ENCODE results near the gene THSD1. TPM values are rescaled to one million over a fixed set of nuclear protein-coding genes. Genes with fewer than 3 reads are reported as not detected.

Gene THSD1
- polyA plus RNA-seq, 1 donor from 2014 or later, result 2.3 TPM

DNA sequence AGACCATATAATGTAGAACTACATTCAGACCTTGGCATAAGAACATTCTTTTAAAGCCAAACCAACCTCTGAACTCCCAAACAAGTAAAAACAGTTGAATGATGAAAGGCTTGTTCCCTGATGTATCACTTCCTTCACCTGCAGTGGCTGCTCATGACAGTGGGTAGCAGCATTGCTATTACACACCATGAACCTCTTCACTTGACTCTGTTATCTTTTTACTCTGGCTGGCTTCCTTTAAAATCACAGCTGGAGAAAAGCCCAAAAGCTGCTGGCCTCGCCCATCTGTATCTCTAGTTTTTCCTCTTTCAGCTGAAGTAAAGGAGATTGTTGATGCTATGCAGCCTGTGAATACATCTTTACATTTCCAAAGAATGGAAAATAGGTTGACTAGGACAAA, 22.6 kb downstream of the THSD1 start:
- TF ChIP-seq SMC3 (conservative IDR thresholded peaks at IDR 0.05; ENCODE audit: poor library complexity), result no peak
- no peak for TF ChIP-seq RAD21 (conservative IDR thresholded peaks at IDR 0.05)
- TF ChIP-seq POLR2AphosphoS5 (IDR thresholded peaks at IDR 0.05), result no peak
- TF ChIP-seq, protein P1, sequence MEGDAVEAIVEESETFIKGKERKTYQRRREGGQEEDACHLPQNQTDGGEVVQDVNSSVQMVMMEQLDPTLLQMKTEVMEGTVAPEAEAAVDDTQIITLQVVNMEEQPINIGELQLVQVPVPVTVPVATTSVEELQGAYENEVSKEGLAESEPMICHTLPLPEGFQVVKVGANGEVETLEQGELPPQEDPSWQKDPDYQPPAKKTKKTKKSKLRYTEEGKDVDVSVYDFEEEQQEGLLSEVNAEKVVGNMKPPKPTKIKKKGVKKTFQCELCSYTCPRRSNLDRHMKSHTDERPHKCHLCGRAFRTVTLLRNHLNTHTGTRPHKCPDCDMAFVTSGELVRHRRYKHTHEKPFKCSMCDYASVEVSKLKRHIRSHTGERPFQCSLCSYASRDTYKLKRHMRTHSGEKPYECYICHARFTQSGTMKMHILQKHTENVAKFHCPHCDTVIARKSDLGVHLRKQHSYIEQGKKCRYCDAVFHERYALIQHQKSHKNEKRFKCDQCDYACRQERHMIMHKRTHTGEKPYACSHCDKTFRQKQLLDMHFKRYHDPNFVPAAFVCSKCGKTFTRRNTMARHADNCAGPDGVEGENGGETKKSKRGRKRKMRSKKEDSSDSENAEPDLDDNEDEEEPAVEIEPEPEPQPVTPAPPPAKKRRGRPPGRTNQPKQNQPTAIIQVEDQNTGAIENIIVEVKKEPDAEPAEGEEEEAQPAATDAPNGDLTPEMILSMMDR (IDR thresholded peaks at IDR 0.05; ENCODE audit: poor library complexity, severe bottlenecking), result no peak
- TF ChIP-seq EP300 (conservative IDR thresholded peaks at IDR 0.05; ENCODE audit: poor library complexity, severe bottlenecking), result no peak
- TF ChIP-seq, protein P2, sequence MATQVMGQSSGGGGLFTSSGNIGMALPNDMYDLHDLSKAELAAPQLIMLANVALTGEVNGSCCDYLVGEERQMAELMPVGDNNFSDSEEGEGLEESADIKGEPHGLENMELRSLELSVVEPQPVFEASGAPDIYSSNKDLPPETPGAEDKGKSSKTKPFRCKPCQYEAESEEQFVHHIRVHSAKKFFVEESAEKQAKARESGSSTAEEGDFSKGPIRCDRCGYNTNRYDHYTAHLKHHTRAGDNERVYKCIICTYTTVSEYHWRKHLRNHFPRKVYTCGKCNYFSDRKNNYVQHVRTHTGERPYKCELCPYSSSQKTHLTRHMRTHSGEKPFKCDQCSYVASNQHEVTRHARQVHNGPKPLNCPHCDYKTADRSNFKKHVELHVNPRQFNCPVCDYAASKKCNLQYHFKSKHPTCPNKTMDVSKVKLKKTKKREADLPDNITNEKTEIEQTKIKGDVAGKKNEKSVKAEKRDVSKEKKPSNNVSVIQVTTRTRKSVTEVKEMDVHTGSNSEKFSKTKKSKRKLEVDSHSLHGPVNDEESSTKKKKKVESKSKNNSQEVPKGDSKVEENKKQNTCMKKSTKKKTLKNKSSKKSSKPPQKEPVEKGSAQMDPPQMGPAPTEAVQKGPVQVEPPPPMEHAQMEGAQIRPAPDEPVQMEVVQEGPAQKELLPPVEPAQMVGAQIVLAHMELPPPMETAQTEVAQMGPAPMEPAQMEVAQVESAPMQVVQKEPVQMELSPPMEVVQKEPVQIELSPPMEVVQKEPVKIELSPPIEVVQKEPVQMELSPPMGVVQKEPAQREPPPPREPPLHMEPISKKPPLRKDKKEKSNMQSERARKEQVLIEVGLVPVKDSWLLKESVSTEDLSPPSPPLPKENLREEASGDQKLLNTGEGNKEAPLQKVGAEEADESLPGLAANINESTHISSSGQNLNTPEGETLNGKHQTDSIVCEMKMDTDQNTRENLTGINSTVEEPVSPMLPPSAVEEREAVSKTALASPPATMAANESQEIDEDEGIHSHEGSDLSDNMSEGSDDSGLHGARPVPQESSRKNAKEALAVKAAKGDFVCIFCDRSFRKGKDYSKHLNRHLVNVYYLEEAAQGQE (IDR thresholded peaks at IDR 0.05; ENCODE audit: borderline replicate concordance), result no peak
- no peak for TF ChIP-seq MXI1 (conservative IDR thresholded peaks at IDR 0.05; ENCODE audit: poor library complexity, severe bottlenecking)
- TF ChIP-seq EZH2 (IDR thresholded peaks at IDR 0.05; ENCODE audit: borderline replicate concordance, insufficient read depth, low read length, poor library complexity, severe bottlenecking), result no peak
- TF ChIP-seq TAF1 (IDR thresholded peaks at IDR 0.05; ENCODE audit: low read depth), result no peak

DNA sequence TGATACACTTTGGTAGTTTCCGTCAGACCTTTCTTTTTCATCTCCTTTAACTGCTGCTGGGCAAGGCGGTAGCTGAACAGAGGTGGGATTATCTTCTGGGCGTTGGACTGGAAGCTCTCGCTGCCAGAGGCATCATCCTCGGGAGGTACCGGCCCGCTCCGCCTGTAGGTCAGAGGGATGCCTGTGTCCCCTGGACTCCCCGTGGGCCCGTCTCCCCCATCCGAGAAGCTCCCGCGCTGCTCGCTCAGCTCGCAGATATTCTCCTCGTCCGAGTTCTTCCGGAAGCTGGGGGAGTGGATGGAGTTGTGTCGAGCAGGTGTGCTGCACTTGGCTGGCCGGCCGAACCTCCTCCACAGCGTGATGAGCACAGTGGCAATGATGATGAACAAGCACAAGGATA, 27.7 kb downstream of the THSD1 start:
- Histone ChIP-seq H3K9me3 (ENCODE audit: low read length) (no peaks in the 10 kb centered on the region), H3K4me3 (ENCODE audit: low read length) (no peak overlapping the region), H3K27ac (ENCODE audit: low read length) (no peak overlapping the region), H3K4me2 (ENCODE audit: low read length) (no peak overlapping the region), H3K36me3 (ENCODE audit: insufficient read depth, low read length) (no peaks in the 10 kb centered on the region), H3K9me2 (ENCODE audit: insufficient read depth, low read length) (no peaks in the 10 kb centered on the region), H3K27me3 (ENCODE audit: insufficient read depth, low read depth, low read length) (no peaks in the 10 kb centered on the region), H4K20me1 (ENCODE audit: insufficient read depth) (no peaks in the 10 kb centered on the region), H3K9ac (ENCODE audit: low read length) (no peak overlapping the region), H3K79me2 (replicated peaks; ENCODE audit: insufficient read depth, low read length) (no peaks in the 10 kb centered on the region), H2AFZ (ENCODE audit: low read depth, low read length) (no peak overlapping the region), H3F3A (ENCODE audit: insufficient read depth, low read length, poor library complexity, severe bottlenecking) (no peaks in the 10 kb centered on the region)
- TF ChIP-seq, protein P1 (IDR thresholded peaks at IDR 0.05; ENCODE audit: poor library complexity, severe bottlenecking), result no peak
- no peak for TF ChIP-seq TAF1 (IDR thresholded peaks at IDR 0.05; ENCODE audit: low read depth)
- TF ChIP-seq EZH2 (IDR thresholded peaks at IDR 0.05; ENCODE audit: borderline replicate concordance, insufficient read depth, low read length, poor library complexity, severe bottlenecking), result no peak

More for the DNA sequence above, 22.6 kb downstream of the THSD1 start:
- no peaks in the 10 kb centered on the region for H3K9me2 ChIP-seq (ENCODE audit: insufficient read depth, low read length)
- no peaks in the 10 kb centered on the region for H3K27me3 ChIP-seq (ENCODE audit: insufficient read depth, low read depth, low read length)
- no peaks in the 10 kb centered on the region for H3K79me2 ChIP-seq (replicated peaks; ENCODE audit: insufficient read depth, low read length)
- no peak overlapping the region for H3K4me2 ChIP-seq (ENCODE audit: low read length)
- H3F3A ChIP-seq (ENCODE audit: insufficient read depth, low read length, poor library complexity, severe bottlenecking), result no peaks in the 10 kb centered on the region
- H4K20me1 ChIP-seq (ENCODE audit: insufficient read depth), result no peaks in the 10 kb centered on the region
- H3K27ac ChIP-seq (ENCODE audit: low read length), result no peak overlapping the region
- no peak overlapping the region for H3K9ac ChIP-seq (ENCODE audit: low read length)
- no peak overlapping the region for H3K4me3 ChIP-seq (ENCODE audit: low read length)
- H3K36me3 ChIP-seq (ENCODE audit: insufficient read depth, low read length), result no peaks in the 10 kb centered on the region
- no peaks in the 10 kb centered on the region for H3K9me3 ChIP-seq (ENCODE audit: low read length)
- H2AFZ ChIP-seq (ENCODE audit: low read depth, low read length), result no peak overlapping the region

Data from neural cell (in vitro differentiated cells).